Measurements from ENCODE around the gene LOXL1. TPM values are rescaled to one million over a fixed set of nuclear protein-coding genes. Genes with fewer than 3 reads are reported as not detected.

Gene LOXL1
- total RNA-seq, 1 donor from 2014 or later = 29.0 TPM

DNA sequence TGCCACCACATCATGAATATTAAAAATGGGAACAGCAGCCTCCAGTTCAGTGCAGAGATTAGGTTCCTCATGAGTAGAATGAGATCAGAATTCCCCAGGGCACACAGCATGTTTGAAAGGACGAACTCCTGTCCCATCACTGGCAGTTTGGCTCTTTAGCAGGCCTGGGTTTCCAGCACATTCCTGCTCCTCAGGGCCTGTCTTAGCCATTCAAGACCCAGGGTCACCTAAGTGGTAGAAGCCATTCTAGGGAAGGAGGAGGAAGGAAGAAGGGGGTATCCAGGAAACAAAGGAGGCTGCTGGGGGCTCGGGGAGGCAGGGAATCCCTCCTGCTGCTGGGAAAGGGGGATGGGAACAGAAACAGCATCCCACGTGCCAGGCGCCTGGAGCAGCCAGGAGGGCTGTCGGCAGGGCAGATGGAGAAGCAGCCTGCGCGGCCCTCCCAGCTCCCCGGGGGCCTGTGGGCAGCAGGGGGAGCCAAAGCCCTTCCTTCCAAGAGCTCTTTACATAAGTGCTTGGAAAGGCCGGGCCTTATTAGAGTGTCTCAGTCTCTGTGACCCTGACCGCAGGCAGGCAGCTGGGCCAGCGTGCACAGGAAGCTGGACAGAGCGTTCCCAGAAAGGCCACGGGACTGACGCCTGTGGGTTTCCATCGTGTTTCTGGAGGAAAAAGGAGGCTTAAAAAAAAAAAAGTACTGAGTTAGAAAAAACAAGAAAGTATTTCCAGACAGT lies 24.7 kb downstream of the LOXL1 start:
- H3K27ac ChIP-seq = peak overlapping the region; percentile 92
- peaks cover 0 to 9% of the 10 kb centered on the region in 2 donors for H3K36me3 ChIP-seq
- TF ChIP-seq POLR2A (IDR thresholded peaks at IDR 0.05) (no peak), POLR2AphosphoS5 (IDR thresholded peaks at IDR 0.05; ENCODE audit: insufficient read depth in 1 of 2, low read depth in 1 of 2) (peak; percentile 96 to 97)
- TF ChIP-seq, protein P1, sequence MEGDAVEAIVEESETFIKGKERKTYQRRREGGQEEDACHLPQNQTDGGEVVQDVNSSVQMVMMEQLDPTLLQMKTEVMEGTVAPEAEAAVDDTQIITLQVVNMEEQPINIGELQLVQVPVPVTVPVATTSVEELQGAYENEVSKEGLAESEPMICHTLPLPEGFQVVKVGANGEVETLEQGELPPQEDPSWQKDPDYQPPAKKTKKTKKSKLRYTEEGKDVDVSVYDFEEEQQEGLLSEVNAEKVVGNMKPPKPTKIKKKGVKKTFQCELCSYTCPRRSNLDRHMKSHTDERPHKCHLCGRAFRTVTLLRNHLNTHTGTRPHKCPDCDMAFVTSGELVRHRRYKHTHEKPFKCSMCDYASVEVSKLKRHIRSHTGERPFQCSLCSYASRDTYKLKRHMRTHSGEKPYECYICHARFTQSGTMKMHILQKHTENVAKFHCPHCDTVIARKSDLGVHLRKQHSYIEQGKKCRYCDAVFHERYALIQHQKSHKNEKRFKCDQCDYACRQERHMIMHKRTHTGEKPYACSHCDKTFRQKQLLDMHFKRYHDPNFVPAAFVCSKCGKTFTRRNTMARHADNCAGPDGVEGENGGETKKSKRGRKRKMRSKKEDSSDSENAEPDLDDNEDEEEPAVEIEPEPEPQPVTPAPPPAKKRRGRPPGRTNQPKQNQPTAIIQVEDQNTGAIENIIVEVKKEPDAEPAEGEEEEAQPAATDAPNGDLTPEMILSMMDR (IDR thresholded peaks at IDR 0.05) = peak; percentile 69 to 83 (median 80)
- DNase-seq (ENCODE audit: extremely low spot score in 2 of 2) = peak in 1 of 2 donors; percentile 98
- peaks cover 25% of the 10 kb centered on the region for H3K4me1 ChIP-seq
- H3K4me3 ChIP-seq = no peak overlapping the region
- no peaks in the 10 kb centered on the region for H3K9me3 ChIP-seq
- no peaks in the 10 kb centered on the region for H3K27me3 ChIP-seq
- intact Hi-C loops (cut with DNase I) = loop anchor here (2.0 kb wide), 1 partner anchor 26 kb away; no protein-coding TSS in a partner anchor

GRCh38 chr15:73951601-73952000 lies 25.3 kb downstream of the LOXL1 start:
- Histone ChIP-seq H3K27me3 (no peaks in the 10 kb centered on the region), H3K4me1 (peaks cover 28% of the 10 kb centered on the region), H3K4me3 (no peak overlapping the region), H3K9me3 (no peaks in the 10 kb centered on the region), H3K36me3 (peaks cover 0 to 9% of the 10 kb centered on the region in 2 donors), H3K27ac (peak overlapping the region; percentile 92)
- intact Hi-C loops (cut with DNase I) = loop anchor here (2.0 kb wide), 1 partner anchor 27 kb away; no protein-coding TSS in a partner anchor
- TF ChIP-seq POLR2AphosphoS5 (IDR thresholded peaks at IDR 0.05; ENCODE audit: insufficient read depth in 1 of 2, low read depth in 1 of 2) (no peak), POLR2A (IDR thresholded peaks at IDR 0.05) (no peak)
- TF ChIP-seq, protein P1 (IDR thresholded peaks at IDR 0.05) = no peak
- DNase-seq (ENCODE audit: extremely low spot score in 2 of 2) = no peak

DNA sequence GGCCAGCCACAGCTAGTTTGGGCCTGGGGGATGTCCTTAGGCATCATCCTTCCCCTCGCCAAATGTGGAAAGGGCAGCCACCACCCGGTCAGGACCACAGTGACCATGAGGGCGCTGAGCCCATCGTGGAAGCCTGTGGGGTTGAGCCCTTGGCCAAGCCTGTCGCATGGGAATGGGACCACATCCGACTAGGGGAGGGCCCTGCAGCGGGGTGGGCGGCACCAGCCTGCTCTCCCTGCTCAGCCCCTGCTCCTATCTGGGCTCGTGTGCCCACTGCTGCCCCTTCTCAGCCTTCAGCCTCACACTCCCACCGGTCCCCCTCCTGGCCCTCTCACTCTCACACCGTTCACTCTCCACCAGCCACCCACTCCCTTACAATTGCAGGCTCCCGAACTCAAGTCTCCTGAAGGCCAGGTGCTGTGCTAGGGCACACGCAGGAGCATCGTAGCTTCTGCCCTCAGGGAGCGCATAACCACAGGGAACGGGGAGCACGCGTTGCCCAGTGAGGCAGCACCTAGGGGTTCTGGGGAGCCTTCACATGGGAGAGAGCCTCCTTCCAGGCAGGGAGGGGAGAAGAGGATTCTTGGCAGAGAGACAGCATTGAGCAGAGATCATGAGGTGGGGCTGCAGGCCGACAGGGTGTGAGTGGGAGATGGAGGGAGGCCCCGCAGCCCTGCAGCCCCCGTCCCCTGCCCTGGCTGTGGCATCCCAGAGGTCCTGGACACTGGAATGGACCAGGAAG lies 26.1 kb downstream of the LOXL1 start:
- no peak for TF ChIP-seq POLR2A (IDR thresholded peaks at IDR 0.05)
- TF ChIP-seq, protein P1 (IDR thresholded peaks at IDR 0.05) = no peak
- no peak for TF ChIP-seq POLR2AphosphoS5 (IDR thresholded peaks at IDR 0.05; ENCODE audit: insufficient read depth in 1 of 2, low read depth in 1 of 2)
- no peak for DNase-seq (ENCODE audit: extremely low spot score in 2 of 2)
- peaks cover 0 to 7% of the 10 kb centered on the region in 2 donors for H3K36me3 ChIP-seq
- peaks cover 35% of the 10 kb centered on the region for H3K4me1 ChIP-seq
- intact Hi-C loops (cut with DNase I) = no loop called here
- no peak overlapping the region for H3K4me3 ChIP-seq
- H3K9me3 ChIP-seq = no peaks in the 10 kb centered on the region
- H3K27me3 ChIP-seq = no peaks in the 10 kb centered on the region
- H3K27ac ChIP-seq = peak overlapping the region; percentile 92

GRCh38 chr15:73952913-73953750 lies 26.9 kb downstream of the LOXL1 start:
- intact Hi-C loops (cut with DNase I) = no loop called here
- Histone ChIP-seq H3K9me3 (no peaks in the 10 kb centered on the region), H3K27me3 (no peaks in the 10 kb centered on the region), H3K36me3 (no peaks in the 10 kb centered on the region), H3K4me1 (peaks cover 35% of the 10 kb centered on the region), H3K27ac (peak overlapping the region; percentile 92), H3K4me3 (no peak overlapping the region)
- TF ChIP-seq POLR2A (IDR thresholded peaks at IDR 0.05) = no peak
- TF ChIP-seq, protein P1 (IDR thresholded peaks at IDR 0.05) = no peak
- TF ChIP-seq POLR2AphosphoS5 (IDR thresholded peaks at IDR 0.05; ENCODE audit: insufficient read depth in 1 of 2, low read depth in 1 of 2) = no peak
- no peak for DNase-seq (ENCODE audit: extremely low spot score in 2 of 2)

Measured in vagina (tissue), 2 donors.